GM19239 (cell line): ENCODE data around the gene SLC19A1.

ENCODE experiments used
- DNase-seq: peaks from one replicate; pipeline ENCODE4 v3.0.0; 2011; ENCODE audit warnings: low spot score; ENCODE audit not compliant: insufficient read length
- FAIRE-seq: peaks from 2 replicates; lab custom pipeline; 2011; peaks lifted over from hg19 to GRCh38; lab: Jason Lieb, UNC

SLC19A1 gene

DNA sequence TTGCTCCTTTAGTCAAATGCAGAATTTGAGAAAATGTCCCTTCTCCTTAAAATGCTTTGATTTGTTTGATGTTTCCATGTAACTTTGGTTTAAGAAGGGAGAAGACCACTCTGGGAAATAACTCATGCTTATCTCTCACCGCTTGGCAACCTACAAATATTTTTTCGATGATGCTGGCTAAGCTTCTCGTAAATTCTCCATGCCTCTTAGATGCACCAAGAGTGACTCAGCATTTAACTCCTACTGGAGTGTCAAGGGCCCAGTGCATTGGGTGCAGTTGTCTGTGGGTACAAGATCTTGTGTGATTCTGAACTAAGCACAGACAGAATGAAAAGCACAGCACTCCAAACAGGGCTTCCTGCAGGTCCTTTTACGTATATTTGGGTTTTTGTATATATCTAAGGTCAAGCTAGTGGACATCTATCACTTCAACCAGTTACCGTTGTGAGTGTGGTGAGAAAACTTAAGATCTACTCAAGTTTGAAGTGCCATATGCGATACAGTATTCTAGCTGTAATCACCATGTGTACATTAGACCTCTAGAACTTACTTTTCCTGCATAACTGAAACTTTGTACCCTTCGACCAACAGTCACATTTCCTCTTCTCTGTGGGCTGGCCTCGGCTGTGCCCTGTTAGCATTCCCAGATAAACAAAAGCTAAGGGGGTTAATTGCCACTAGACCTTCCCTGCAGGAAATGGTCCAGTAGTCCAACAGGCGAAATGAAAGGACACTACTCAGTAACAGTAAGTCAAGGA lies 81.5 kb downstream of the SLC19A1 start:
- DNase-seq (no peak), FAIRE-seq (no peak)

DNA sequence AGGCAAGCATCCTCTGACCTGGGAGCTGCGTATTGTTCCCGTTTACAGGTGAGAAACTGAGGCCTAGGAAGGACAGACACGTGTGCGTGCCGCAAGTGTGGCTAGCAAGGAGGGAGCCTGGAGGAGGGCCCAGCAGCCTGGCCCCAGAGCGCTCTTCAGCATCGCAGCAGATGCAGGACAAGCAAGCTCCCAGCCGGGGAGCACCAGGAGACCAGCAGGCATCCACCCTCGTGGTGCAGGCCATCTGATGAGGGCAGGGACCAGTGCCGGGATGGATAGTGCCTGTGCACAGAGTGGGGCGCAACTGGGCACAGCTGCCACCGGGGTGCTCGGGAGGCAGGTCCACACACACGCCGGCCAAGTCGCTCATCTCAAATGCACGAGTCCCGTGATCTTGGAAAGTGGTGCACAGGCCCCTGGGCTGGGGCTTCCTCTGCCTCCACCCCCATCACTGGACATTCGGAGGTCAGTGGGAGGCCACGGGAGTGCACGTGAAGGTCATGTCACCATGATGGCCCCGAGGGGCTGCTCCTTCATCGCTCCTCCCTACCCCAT lies 82.2 kb downstream of the SLC19A1 start:
- DNase-seq (no peak), FAIRE-seq (no peak)

DNA sequence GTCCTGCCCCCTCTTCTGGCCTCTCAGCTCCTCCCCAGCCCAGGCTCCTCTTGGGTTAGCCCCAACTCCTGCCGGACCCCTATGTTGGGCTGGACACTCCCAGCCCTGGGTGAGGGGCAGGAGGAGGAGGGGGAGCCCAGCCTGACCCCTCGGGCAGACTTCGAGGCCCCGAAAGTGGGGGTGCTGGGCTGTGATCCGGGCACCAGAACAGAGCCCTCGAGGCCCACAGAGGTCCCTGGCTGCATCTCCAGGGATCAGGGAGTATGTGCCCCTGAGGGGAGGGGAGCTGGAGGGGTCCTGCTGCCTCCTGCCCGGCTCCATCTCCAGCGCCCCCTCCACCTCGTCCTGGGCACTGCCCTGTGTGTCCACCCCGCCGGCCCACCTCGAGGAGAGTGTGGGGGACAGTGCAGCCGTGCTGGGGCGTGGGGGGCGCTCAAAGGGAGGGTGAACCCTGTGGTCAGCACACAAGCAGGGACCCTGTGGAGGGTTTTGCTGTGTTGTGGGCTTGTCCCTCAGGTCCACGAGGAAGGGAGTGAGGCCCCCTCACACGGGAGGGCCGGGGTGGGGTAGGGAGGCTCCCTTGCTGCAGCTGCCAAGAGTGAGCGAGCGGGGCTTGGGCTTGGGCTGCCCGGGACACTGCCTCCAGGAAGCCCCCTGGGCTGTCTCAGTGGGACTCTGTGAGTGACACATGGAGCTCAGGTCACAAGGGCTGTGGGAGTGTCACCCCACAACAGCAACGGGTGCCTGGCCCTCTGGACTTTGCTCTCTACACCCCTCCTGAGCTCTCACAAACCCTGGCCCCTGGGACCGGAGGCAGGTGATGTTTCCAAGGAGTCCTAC lies 82.8 kb downstream of the SLC19A1 start:
- no peak for DNase-seq
- FAIRE-seq, result no peak

GRCh38 chr21:45458281-45459170 lies 83.7 kb downstream of the SLC19A1 start:
- DNase-seq (no peak), FAIRE-seq (no peak)

DNA sequence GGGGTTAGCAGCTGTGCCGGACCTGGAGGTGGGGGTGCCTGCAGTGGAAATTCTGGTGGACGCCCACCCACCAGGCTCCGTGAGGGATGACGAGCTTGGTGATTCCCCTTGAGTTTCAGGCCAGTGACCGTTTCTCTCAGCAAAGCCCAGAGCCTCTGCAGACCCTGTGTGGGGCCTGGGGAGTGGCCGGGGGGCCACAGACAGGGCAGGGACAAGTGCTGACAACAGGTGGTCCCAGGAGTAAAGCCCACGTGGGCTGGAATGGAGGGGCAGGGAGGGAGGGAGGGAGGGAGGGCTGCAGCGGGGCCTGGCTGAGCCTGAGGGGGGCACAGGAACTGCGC lies 84.4 kb downstream of the SLC19A1 start:
- FAIRE-seq (no peak), DNase-seq (no peak)

- FAIRE-seq (no peak), DNase-seq (no peak)
Measured at GRCh38 chr21:45457161-45457831, 84.9 kb downstream of the SLC19A1 start.

DNA sequence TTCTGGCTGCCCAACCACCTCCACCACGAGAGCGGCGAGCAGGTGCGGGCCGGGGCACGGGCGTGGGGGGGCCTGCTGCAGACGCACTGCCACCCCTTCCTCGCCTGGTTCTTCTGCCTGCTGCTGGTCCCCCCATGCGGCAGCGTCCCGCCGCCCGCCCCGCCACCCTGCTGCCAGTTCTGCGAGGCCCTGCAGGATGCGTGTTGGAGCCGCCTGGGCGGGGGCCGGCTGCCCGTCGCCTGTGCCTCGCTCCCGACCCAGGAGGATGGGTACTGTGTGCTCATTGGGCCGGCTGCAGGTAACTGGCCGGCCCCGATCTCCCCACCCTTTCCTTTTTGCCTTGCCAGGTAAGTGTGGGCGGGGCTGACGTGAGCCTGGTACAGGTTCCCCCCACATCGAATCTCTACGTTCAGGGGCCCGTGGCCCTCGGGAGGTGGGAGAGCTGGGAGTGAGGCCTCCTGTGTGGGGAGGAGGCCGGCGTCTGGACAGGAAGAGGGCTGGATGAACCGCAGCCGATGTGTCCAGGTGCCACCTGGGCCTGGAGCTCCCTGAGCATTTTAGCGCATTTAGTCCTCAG lies 85.6 kb downstream of the SLC19A1 start:
- DNase-seq (no peak), FAIRE-seq (no peak)

DNA sequence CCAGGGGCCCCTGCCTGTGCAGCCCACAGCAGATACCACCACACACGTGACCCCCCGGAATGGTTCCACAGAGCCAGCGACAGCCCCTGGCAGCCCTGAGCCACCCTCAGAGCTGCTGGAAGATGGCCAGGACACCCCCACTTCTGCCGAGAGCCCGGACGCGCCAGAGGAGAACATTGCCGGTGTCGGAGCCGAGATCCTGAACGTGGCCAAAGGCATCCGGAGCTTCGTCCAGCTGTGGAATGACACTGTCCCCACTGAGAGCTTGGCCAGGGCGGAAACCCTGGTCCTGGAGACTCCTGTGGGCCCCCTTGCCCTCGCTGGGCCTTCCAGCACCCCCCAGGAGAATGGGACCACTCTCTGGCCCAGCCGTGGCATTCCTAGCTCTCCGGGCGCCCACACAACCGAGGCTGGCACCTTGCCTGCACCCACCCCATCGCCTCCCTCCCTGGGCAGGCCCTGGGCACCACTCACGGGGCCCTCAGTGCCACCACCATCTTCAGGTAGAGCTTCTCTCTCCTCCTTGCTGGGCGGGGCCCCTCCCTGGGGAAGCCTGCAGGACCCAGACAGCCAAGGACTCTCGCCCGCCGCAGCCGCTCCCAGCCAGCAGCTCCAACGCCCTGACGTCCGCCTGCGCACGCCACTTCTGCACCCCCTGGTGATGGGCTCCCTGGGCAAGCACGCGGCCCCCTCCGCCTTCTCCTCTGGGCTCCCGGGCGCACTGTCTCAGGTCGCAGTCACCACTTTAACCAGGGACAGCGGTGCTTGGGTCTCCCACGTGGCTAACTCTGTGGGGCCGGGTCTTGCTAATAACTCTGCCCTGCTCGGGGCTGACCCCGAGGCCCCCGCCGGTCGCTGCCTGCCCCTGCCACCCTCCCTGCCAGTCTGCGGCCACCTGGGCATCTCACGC lies 86.3 kb downstream of the SLC19A1 start:
- FAIRE-seq, result no peak
- no peak for DNase-seq

DNA sequence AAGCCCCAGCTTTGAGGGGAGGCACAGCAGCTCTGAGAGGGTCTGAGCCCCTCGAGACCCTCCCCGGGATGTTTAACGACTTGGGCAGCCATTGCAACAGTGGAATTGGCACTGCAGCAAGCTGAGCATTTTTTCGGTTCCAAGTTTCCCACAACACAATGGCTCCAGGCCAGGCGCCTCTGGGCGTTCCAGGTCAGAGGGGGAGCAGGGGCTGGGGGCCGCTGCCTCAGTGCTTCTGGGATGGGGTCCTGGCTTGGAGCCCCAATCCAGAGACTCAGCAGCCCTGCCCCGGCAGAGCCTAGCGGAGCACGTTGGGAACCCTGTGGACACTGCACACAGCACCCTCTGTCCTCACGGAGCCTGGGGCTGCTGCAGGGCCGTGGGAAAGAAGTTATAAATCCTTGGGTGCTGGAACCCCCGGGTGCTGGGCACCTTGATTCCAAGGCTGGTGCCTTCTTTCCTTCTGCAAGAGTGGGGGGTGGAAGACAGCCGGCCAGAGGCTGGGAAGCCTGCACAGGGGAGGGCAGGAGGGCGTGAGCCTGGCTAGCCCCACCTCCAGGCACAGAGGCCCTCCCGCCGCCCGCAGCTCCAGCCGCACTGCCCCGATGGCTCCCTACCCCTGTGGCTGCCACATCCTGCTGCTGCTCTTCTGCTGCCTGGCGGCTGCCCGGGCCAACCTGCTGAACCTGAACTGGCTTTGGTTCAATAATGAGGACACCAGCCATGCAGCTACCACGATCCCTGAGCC lies 87.1 kb downstream of the SLC19A1 start:
- FAIRE-seq, result no peak
- DNase-seq, result no peak

GRCh38 chr21:45454060-45454925 lies 87.9 kb downstream of the SLC19A1 start:
- no peak for FAIRE-seq
- no peak for DNase-seq

DNA sequence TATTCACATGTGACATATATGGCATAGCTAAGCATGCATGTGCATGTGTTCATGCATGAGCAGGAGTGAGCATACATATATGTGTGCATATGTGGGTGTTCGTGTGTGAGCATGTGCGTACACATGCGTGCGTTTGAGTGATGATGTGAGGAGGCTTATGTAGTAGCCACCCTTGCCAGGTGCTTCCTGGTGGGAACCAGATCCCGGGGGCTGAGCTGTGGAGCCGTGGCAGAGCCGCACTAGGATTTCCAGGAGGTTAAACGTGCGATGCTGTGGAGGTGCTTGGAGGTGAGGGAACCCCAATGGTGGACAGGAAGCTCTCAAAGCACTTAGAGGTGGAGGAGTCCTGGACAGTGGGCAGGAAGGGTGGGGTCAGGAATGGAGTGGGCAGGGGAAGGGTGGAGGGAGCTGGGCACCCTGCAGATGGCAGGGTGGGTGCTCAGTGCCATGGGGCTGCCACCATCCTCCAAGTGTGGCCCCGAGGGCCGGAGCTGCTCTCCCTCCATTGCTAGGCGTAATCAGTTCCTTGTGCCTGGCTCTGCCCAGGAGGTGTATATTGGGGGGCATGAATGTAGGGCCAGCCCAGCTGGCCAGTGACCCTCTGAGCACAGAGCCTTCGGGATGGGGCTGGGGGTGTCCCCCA lies 88.8 kb downstream of the SLC19A1 start:
- DNase-seq (no peak), FAIRE-seq (no peak)

GRCh38 chr21:45452696-45453307 lies 89.4 kb downstream of the SLC19A1 start:
- FAIRE-seq (no peak), DNase-seq (no peak)

GRCh38 chr21:45451771-45452182 lies 90.5 kb downstream of the SLC19A1 start:
- no peak for DNase-seq
- no peak for FAIRE-seq

DNA sequence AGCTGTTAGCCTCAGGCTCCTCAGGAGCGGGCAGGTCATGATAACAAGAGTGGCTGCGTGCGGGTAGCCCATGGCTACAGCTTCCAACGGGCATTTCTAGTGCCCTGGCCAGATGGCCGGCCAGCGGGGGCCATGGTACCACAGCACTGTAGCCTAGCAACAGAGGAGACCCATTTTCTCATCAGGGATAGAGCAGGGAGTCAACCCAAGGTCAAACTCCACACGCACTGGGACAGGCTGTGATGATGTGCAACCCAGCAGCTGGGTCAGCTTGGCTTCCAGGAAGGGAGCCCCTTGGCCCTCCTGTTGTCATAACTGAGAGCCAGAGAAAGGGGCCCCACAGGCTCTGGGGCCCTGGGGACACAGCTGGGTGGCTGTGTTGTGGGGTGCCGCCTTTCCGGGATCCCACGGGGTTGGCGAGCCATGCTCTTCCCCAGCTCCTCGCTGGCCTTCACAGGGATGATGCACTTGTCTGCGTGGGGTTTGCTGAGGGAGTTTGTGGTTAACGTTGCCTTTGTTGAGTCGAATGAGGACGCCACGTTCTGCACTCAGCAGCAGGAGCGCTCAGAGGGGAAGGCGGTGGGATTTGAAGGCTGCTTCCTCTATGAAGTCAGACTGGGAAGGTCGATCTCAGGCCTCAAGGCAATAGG lies 91.0 kb downstream of the SLC19A1 start:
- DNase-seq (no peak), FAIRE-seq (no peak)

GRCh38 chr21:45450423-45451090 lies 91.7 kb downstream of the SLC19A1 start:
- no peak for DNase-seq
- FAIRE-seq, result no peak
